HFF-Myc (cell line): ENCODE results near the gene TAAR5.
"Not testable (repeated sequence)": the region's sequence is repeated elsewhere in the genome, so short reads cannot be mapped to it uniquely, and the experiment has no call there.

ENCODE experiments used
- DNase-seq: peaks from one replicate; pipeline ENCODE4 v3.0.0-alpha.2; 2011; ENCODE audit warnings: low read depth; ENCODE audit errors: extremely low read depth
- H3K4me3 ChIP-seq: replicated peaks from 2 replicates; pipeline ENCODE4 v1.5.1; 2011; ENCODE audit warnings: low read depth, mild to moderate bottlenecking, control low read depth, low read length
- TF ChIP-seq, protein P1 (sequence below): IDR thresholded peaks from 2 replicates; pipeline ENCODE4 v1.5.1; 2012; ENCODE audit warnings: mild to moderate bottlenecking, low read depth, low read length, control low read depth; ENCODE audit errors: missing control alignments

TAAR5 gene

DNA sequence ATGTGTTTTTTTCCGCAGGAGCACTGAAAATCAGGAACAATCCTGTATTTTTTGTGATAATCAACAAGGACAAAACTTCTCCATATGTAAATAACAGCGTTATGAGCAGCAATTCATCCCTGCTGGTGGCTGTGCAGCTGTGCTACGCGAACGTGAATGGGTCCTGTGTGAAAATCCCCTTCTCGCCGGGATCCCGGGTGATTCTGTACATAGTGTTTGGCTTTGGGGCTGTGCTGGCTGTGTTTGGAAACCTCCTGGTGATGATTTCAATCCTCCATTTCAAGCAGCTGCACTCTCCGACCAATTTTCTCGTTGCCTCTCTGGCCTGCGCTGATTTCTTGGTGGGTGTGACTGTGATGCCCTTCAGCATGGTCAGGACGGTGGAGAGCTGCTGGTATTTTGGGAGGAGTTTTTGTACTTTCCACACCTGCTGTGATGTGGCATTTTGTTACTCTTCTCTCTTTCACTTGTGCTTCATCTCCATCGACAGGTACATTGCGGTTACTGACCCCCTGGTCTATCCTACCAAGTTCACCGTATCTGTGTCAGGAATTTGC lies 19.2 kb downstream of the TAAR5 start, which contains the start of gene TAAR6:
Gene TAAR6 (plus strand): TSS at position 102 of the 557 bp plus-strand sequence. CDS start 0 bp downstream, at position 102.
- DNase-seq, result no peak
- TF ChIP-seq, protein P1, sequence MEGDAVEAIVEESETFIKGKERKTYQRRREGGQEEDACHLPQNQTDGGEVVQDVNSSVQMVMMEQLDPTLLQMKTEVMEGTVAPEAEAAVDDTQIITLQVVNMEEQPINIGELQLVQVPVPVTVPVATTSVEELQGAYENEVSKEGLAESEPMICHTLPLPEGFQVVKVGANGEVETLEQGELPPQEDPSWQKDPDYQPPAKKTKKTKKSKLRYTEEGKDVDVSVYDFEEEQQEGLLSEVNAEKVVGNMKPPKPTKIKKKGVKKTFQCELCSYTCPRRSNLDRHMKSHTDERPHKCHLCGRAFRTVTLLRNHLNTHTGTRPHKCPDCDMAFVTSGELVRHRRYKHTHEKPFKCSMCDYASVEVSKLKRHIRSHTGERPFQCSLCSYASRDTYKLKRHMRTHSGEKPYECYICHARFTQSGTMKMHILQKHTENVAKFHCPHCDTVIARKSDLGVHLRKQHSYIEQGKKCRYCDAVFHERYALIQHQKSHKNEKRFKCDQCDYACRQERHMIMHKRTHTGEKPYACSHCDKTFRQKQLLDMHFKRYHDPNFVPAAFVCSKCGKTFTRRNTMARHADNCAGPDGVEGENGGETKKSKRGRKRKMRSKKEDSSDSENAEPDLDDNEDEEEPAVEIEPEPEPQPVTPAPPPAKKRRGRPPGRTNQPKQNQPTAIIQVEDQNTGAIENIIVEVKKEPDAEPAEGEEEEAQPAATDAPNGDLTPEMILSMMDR, result no peak
- no peak within 1 kb of the TSS for H3K4me3 ChIP-seq

DNA sequence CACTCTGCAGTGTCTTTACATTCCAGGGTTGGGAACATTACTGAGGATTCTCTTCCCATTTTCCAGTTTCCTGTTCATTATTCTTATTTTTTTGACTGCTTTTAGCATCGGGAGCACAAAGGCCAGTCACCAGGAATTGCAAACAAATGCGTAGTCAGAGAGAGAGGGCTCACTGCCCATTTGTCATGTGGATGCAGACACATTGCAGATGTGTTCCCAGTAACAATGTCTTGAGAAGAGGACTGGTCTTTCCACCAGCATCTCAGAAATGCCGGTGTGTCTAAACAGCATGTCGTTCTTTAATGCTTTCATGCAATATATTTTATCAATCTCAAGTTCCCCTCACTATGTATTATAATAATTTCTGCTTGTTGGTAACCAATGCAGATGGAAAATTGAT lies 20.4 kb downstream of the TAAR5 start:
- no peak for DNase-seq
- TF ChIP-seq, protein P1, result no peak
- H3K4me3 ChIP-seq, result no peak overlapping the region

DNA sequence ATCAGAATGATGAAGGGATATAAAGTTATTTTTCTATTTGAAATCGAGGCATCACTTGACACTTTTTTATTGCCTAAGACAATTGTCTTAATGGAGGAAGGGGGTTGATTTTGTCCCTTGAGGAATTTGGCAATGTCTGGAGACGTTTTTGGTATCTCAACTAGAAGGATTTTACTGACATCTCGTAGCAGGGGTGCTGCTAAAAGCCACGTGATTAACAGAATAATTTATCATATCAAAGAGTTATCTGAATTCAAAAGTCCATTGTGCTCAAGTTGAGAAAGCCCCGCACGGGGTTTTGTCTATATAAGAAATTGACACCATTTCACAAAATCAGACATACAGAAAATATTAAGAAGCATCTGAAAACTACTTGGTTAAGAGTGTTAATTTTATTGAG lies 20.9 kb downstream of the TAAR5 start:
- DNase-seq, result no peak
- TF ChIP-seq, protein P1, result no peak
- H3K4me3 ChIP-seq, result no peak overlapping the region

DNA sequence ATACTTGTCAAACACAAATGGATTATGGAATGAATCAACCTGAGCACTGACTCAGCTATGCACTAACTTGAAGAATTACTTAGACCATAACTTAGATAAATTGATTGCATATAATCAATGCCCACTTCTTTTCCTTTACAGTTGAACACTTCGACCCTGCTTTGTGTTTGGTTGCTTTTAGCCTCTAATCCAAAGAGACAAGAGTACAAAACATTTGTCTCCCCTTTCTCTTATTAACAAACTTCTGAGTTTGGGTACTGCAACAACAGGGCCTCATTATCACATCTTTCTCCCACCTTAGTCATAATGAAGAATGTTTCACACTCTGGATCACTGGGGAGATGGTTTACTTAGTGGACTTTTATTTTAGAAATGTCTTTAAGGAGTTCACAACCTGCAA lies 22.0 kb downstream of the TAAR5 start:
- H3K4me3 ChIP-seq, result no peak overlapping the region
- TF ChIP-seq, protein P1, result no peak
- no peak for DNase-seq

DNA sequence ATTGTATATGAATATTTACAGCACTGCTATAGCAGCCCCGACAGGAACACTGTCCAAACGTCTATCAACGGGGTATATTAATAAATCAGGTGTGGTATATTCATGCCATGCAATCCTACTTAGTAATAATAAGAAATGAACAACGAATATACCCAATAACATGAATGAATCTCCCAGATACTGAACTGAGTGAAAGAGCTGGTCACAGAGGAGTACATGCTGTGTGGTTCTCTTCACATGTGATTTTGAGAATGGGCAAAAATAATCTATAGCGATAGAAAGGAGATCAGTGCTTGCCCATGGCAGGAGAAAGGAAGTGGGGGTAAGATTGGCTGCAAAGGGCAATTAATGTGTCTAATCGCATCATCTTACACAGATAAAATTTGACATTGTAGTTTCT lies 23.1 kb downstream of the TAAR5 start:
- TF ChIP-seq, protein P1, result no peak
- no peak overlapping the region for H3K4me3 ChIP-seq
- no peak for DNase-seq

DNA sequence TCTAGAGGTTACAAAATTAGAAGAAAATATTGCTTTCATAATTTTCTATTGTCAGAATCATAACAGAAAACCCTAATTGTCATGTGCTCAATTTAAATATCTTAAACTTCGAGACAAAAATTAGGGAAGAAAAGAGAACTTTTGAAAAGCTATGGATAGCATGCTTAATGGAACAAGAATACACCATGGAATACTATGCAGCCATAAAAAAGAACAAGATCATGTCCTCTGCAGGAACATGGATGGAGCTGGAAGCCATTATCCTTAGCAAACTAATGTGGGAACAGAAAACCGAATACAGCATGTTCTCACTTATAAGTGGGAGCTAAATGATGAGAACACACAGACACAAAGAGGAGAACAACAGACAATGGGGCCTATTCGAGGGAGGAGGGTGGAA lies 29.5 kb downstream of the TAAR5 start:
- H3K4me3 ChIP-seq, DNase-seq: not testable (repeated sequence)

DNA sequence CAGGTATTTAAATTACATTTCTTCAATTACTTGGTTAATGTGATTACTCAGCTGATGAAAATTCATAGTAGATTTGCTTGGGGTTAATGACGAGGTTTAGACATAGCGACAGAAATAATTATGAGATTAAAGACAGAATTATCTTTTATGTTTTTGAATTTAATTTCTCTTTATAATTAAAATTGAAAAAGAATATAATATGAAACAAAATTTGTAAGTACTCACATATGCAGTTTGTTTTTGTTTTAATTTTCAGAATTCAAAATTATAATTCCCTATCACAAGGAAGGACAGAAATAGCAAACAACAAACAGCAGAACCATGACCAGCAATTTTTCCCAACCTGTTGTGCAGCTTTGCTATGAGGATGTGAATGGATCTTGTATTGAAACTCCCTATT lies 37.2 kb downstream of the TAAR5 start, which contains the start of gene TAAR8:
Gene TAAR8 (plus strand): TSS at position 301 of the 400 bp plus-strand sequence. CDS start 21 bp downstream, at position 322.
- TF ChIP-seq, protein P1, result no peak
- no peak within 1 kb of the TSS for H3K4me3 ChIP-seq
- no peak for DNase-seq
